CD14-positive monocyte (primary cell): ENCODE results near the gene SRPK2. TPM values are rescaled to one million over a fixed set of nuclear protein-coding genes. Genes with fewer than 3 reads are reported as not detected.
A peak's percentile ranks its signal among the peaks of the same experiment; 100 is the strongest.
"Not testable (repeated sequence)": the region's sequence is repeated elsewhere in the genome, so short reads cannot be mapped to it uniquely, and the experiment has no call there.

Experiments used
- DNase-seq, 3 donors: peaks; one replicate each; pipeline ENCODE4 v3.0.0-alpha.2; 2011 to 2022
- H2AFZ ChIP-seq: 2 replicates; pipeline ENCODE4 v1.6.0; 2012; ENCODE audit warnings: mild to moderate bottlenecking, low read depth, low read length, inconsistent platforms; ENCODE audit not compliant: insufficient read depth, poor library complexity, severe bottlenecking
- H3K27ac ChIP-seq, 2 donors: 1 replicate in 1 of 2; 2 replicates in 1 of 2; pipeline ENCODE4 v1.5.1; 2012 to 2013; ENCODE audit warnings: low read length in 2 of 2, control low read depth in 1 of 2, inconsistent platforms in 1 of 2, low read depth in 1 of 2, mild to moderate bottlenecking in 1 of 2
- H3K27me3 ChIP-seq, 2 donors: one replicate each; pipeline versions ENCODE4 v1.6.0 to v1.6.1; 2011 to 2013; ENCODE audit warnings: low read length in 2 of 2; ENCODE audit not compliant: control insufficient read depth in 2 of 2, insufficient read depth in 2 of 2
- H3K36me3 ChIP-seq, 2 donors: replicated peaks in 1 of 2; 1 replicate in 1 of 2; 2 replicates in 1 of 2; pipeline versions ENCODE4 v1.5.1 to v1.6.1; 2012 to 2013; ENCODE audit warnings: low read length in 2 of 2, control low read depth in 1 of 2, inconsistent platforms in 1 of 2, mild to moderate bottlenecking in 1 of 2; ENCODE audit not compliant: insufficient read depth in 2 of 2, control insufficient read depth in 1 of 2
- H3K4me1 ChIP-seq, 2 donors: 1 replicate in 1 of 2; 2 replicates in 1 of 2; pipeline versions ENCODE4 v1.5.1 to v1.6.1; 2012 to 2013; ENCODE audit warnings: low read length in 2 of 2, control low read depth in 1 of 2, inconsistent platforms in 1 of 2, mild to moderate bottlenecking in 1 of 2, moderate library complexity in 1 of 2; ENCODE audit not compliant: insufficient read depth in 2 of 2, control insufficient read depth in 1 of 2
- H3K4me2 ChIP-seq: replicated peaks from 2 replicates; pipeline ENCODE3; 2012; ENCODE audit warnings: low read length, moderate library complexity, mild to moderate bottlenecking; ENCODE audit not compliant: poor library complexity, severe bottlenecking; ENCODE audit errors: extremely low read depth
- H3K4me3 ChIP-seq, 3 experiments: fragments of 200-600 bp in 1 of 3; sonication (generic) in 1 of 3; replicated peaks in 1 of 3; 1 replicate in 2 of 3; 2 replicates in 1 of 3; pipeline ENCODE4 v1.5.1; 2011 to 2013; ENCODE audit warnings: low read length in 3 of 3, mild to moderate bottlenecking in 3 of 3, control low read depth in 2 of 3, low read depth in 2 of 3, inconsistent platforms in 1 of 3, moderate library complexity in 1 of 3
- H3K79me2 ChIP-seq: 2 replicates; pipeline ENCODE4 v1.6.0; 2012; ENCODE audit warnings: mild to moderate bottlenecking, control low read depth, inconsistent platforms, low read length, moderate library complexity; ENCODE audit not compliant: insufficient read depth
- H3K9ac ChIP-seq: 2 replicates; pipeline ENCODE4 v1.6.0; 2017; ENCODE audit warnings: low read length, mild to moderate bottlenecking; ENCODE audit not compliant: insufficient read depth, poor library complexity, severe bottlenecking
- H3K9me3 ChIP-seq, 2 donors: replicated peaks in 1 of 2; 1 replicate in 1 of 2; 2 replicates in 1 of 2; pipeline versions ENCODE4 v1.5.1 to v1.6.1; 2012 to 2013; ENCODE audit warnings: low read length in 2 of 2, control low read depth in 1 of 2; ENCODE audit not compliant: control insufficient read depth in 1 of 2, insufficient read depth in 1 of 2
- H4K20me1 ChIP-seq: 2 replicates; pipeline ENCODE4 v1.6.0; 2012; ENCODE audit warnings: mild to moderate bottlenecking, low read length, control low read depth, moderate library complexity; ENCODE audit not compliant: insufficient read depth
- H3K27ac Mint-ChIP-seq, 7 donors: one replicate each; pipeline ENCODE4 v1.8.0; 2020; ENCODE audit warnings: mild to moderate bottlenecking in 7 of 7, mixed read lengths in 7 of 7, moderate library complexity in 6 of 7, inconsistent platforms in 2 of 7
- H3K27me3 Mint-ChIP-seq, 3 donors: one replicate each; pipeline ENCODE4 v1.8.0; 2021 to 2022; ENCODE audit warnings: low read depth in 3 of 3, mild to moderate bottlenecking in 3 of 3, mixed read lengths in 3 of 3, moderate library complexity in 3 of 3, inconsistent platforms in 1 of 3
- H3K36me3 Mint-ChIP-seq, 2 donors: one replicate each; pipeline ENCODE4 v1.8.0; 2020; ENCODE audit warnings: mixed read lengths in 2 of 2, inconsistent platforms in 1 of 2, mild to moderate bottlenecking in 1 of 2
- H3K4me1 Mint-ChIP-seq: one replicate; pipeline ENCODE4 v1.8.0; 2020; ENCODE audit warnings: mild to moderate bottlenecking, mixed read lengths
- H3K4me3 Mint-ChIP-seq, 2 donors: one replicate each; pipeline ENCODE4 v1.8.0; 2020; ENCODE audit warnings: mild to moderate bottlenecking in 2 of 2, mixed read lengths in 2 of 2, moderate library complexity in 1 of 2
- H3K9me3 Mint-ChIP-seq, 7 donors: one replicate each; pipeline ENCODE4 v1.8.0; 2020 to 2022; ENCODE audit warnings: mixed read lengths in 7 of 7, mild to moderate bottlenecking in 6 of 7, moderate library complexity in 6 of 7, inconsistent platforms in 2 of 7
- WGBS: methylation state at CpG from one replicate; pipeline ENCODE4 v1.1.5; 2013; ENCODE audit warnings: missing lambda C conversion rate; ENCODE audit not compliant: insufficient coverage; 5-methylcytosine and 5-hydroxymethylcytosine counted together
- intact Hi-C, 2 donors: fragments of 100-400 bp; cut with micrococcal nuclease; formaldehyde crosslinking; loops; one replicate each; pipeline versions ENCODE4 v1.15.0 to v1.15.1; 2023
- polyA plus RNA-seq, 3 donors: library from polyadenylated mRNA; depleted of rRNA in 1 of 3; unstranded in 2 of 3; stranded (reverse) in 1 of 3; fragments of 300-500 nt in 2 of 3; fragments of >200 nt in 1 of 3; fragmentation: Illumina TruSeq in 2 of 3; gene quantifications; 1 replicate in 2 of 3; 2 replicates in 1 of 3; pipeline ENCODE4 v1.2.3, GENCODE V29; 2012 to 2021

Gene SRPK2
- polyA plus RNA-seq, 3 donors: 12.6 to 37.7 (median 30.0) TPM

- peaks cover 43% of the 10 kb centered on the region for H4K20me1 ChIP-seq
- H3K9me3 Mint-ChIP-seq, H3K4me1 ChIP-seq, intact Hi-C loops, DNase-seq, H3K27me3 Mint-ChIP-seq, H3K36me3 ChIP-seq, H2AFZ ChIP-seq, H3K9ac ChIP-seq, H3K4me2 ChIP-seq, H3K9me3 ChIP-seq, H3K27me3 ChIP-seq, H3K4me3 Mint-ChIP-seq, H3K27ac ChIP-seq, H3K4me3 ChIP-seq, H3K27ac Mint-ChIP-seq: not testable (repeated sequence)
- H3K36me3 Mint-ChIP-seq: peaks cover 3 to 19% of the 10 kb centered on the region in 2 donors
- no CpG with 5 or more reads among the region's 5 CpGs for WGBS
- H3K79me2 ChIP-seq: peaks cover 54% of the 10 kb centered on the region
- peaks cover 20% of the 10 kb centered on the region for H3K4me1 Mint-ChIP-seq
Observed at GRCh38 chr7:105362685-105363084, 26.0 kb downstream of the SRPK2 start.

- H3K4me3 ChIP-seq, intact Hi-C loops, H3K27ac ChIP-seq, H2AFZ ChIP-seq, H3K9me3 ChIP-seq, H3K4me1 ChIP-seq, H3K27me3 Mint-ChIP-seq, H3K9ac ChIP-seq, H3K36me3 ChIP-seq, H3K27me3 ChIP-seq, DNase-seq, H3K9me3 Mint-ChIP-seq, H3K4me2 ChIP-seq, H3K4me3 Mint-ChIP-seq: not testable (repeated sequence)
- Histone ChIP-seq H3K79me2 (peaks cover 53% of the 10 kb centered on the region), H4K20me1 (peaks cover 39% of the 10 kb centered on the region)
- Mint-ChIP-seq H3K4me1 (peaks cover 20% of the 10 kb centered on the region), H3K27ac (peak overlapping the region in 1 of 7 donors; percentile 54), H3K36me3 (peaks cover 3 to 14% of the 10 kb centered on the region in 2 donors)
- 98% methylated on average over 5 of the region's 8 CpGs for WGBS
Observed at GRCh38 chr7:105361995-105362394, 26.7 kb downstream of the SRPK2 start.

- intact Hi-C loops, H3K4me1 ChIP-seq, H3K9me3 ChIP-seq, H3K27ac Mint-ChIP-seq, H3K36me3 ChIP-seq, H2AFZ ChIP-seq, H3K4me2 ChIP-seq, H3K27me3 Mint-ChIP-seq, DNase-seq, H3K36me3 Mint-ChIP-seq, H3K27me3 ChIP-seq, H3K9me3 Mint-ChIP-seq, H3K4me3 ChIP-seq, H3K4me3 Mint-ChIP-seq, H3K9ac ChIP-seq, H3K27ac ChIP-seq: not testable (repeated sequence)
- Histone ChIP-seq H4K20me1 (peaks cover 21% of the 10 kb centered on the region), H3K79me2 (peaks cover 54% of the 10 kb centered on the region)
- WGBS: no CpG with 5 or more reads among the region's 2 CpGs
- H3K4me1 Mint-ChIP-seq: peaks cover 16% of the 10 kb centered on the region
Observed at GRCh38 chr7:105360149-105360548, 28.6 kb downstream of the SRPK2 start.
